Natural killer cell (primary cell): ENCODE data around the gene RPTN. TPM values are rescaled to one million over a fixed set of nuclear protein-coding genes. Genes with fewer than 3 reads are reported as not detected.
"Not testable (repeated sequence)": the region's sequence is repeated elsewhere in the genome, so short reads cannot be mapped to it uniquely, and the experiment has no call there.

Source experiments
- ATAC-seq, 3 donors: fragments of 150-1000 bp in 2 of 3; fragments of 200-7000 bp in 1 of 3; cut with Tn5 transposase; 1 replicate in 1 of 3; 2 replicates in 2 of 3; pipeline ENCODE4 v1.10.0; 2021; ENCODE audit warnings: mild to moderate bottlenecking in 2 of 3, moderate library complexity in 2 of 3
- DNase-seq, 2 donors: peaks; one replicate each; pipeline versions ENCODE4 v3.0.0 to v3.0.0-alpha.2; 2013 to 2021; ENCODE audit warnings: mixed read lengths in 1 of 2
- H3K27ac ChIP-seq: one replicate; pipeline ENCODE4 v1.5.1; 2013; ENCODE audit warnings: mild to moderate bottlenecking, low read length
- H3K27me3 ChIP-seq: one replicate; pipeline ENCODE4 v1.6.1; 2013; ENCODE audit warnings: low read length; ENCODE audit not compliant: control insufficient read depth, insufficient read depth
- H3K36me3 ChIP-seq: one replicate; pipeline ENCODE4 v1.6.1; 2013; ENCODE audit warnings: low read length; ENCODE audit not compliant: control insufficient read depth, insufficient read depth
- H3K4me1 ChIP-seq: one replicate; pipeline ENCODE4 v1.6.1; 2013; ENCODE audit warnings: low read length; ENCODE audit not compliant: control insufficient read depth, insufficient read depth
- H3K4me3 ChIP-seq: one replicate; pipeline ENCODE4 v1.5.1; 2013; ENCODE audit warnings: low read length
- H3K9me3 ChIP-seq: one replicate; pipeline ENCODE4 v1.6.1; 2013; ENCODE audit warnings: low read length; ENCODE audit not compliant: control insufficient read depth, insufficient read depth
- H3K27ac Mint-ChIP-seq, 2 donors: one replicate each; pipeline ENCODE4 v1.8.0; 2022; ENCODE audit warnings: mild to moderate bottlenecking in 2 of 2, mixed read lengths in 2 of 2, moderate library complexity in 1 of 2
- H3K27me3 Mint-ChIP-seq, 2 donors: one replicate each; pipeline ENCODE4 v1.8.0; 2022; ENCODE audit warnings: low read depth in 2 of 2, mixed read lengths in 2 of 2
- H3K36me3 Mint-ChIP-seq: one replicate; pipeline ENCODE4 v1.8.0; 2022; ENCODE audit warnings: mixed read lengths
- H3K4me1 Mint-ChIP-seq, 2 donors: one replicate each; pipeline ENCODE4 v1.8.0; 2022; ENCODE audit warnings: mixed read lengths in 2 of 2
- H3K4me3 Mint-ChIP-seq: one replicate; pipeline ENCODE4 v1.8.0; 2022; ENCODE audit warnings: mild to moderate bottlenecking, moderate library complexity, mixed read lengths
- H3K9me3 Mint-ChIP-seq, 2 donors: one replicate each; pipeline ENCODE4 v1.8.0; 2022; ENCODE audit warnings: mixed read lengths in 2 of 2
- CTCF ChIP-seq: fragments of 200-600 bp; IDR thresholded peaks from one replicate; pipeline ENCODE4 v1.8.0; 2022; ENCODE audit warnings: antibody characterized with exemption
- WGBS: methylation state at CpG from one replicate; pipeline ENCODE4 v1.1.7; 2013; ENCODE audit warnings: missing lambda C conversion rate; ENCODE audit not compliant: insufficient coverage; 5-methylcytosine and 5-hydroxymethylcytosine counted together
- intact Hi-C: fragments of 100-400 bp; cut with micrococcal nuclease; formaldehyde crosslinking; loops from one replicate; pipeline ENCODE4 v1.14.2; 2022
- total RNA-seq, 4 donors: library from RNA; stranded (reverse); fragments of 120-200 nt in 1 of 4; gene quantifications; one replicate each; pipeline versions ENCODE4 v1.2.3 to v1.2.4, GENCODE V29; 2013 to 2022

RPTN gene
- total RNA-seq, 3 donors from 2014 or later (not counting 1 experiment from before 2014, with no cell fraction given): not detected

- Histone ChIP-seq H3K4me1 (no peaks in the 10 kb centered on the region), H3K27ac (no peak overlapping the region), H3K4me3 (no peak overlapping the region), H3K36me3 (no peaks in the 10 kb centered on the region), H3K9me3 (peaks cover 7% of the 10 kb centered on the region), H3K27me3 (peaks cover 3% of the 10 kb centered on the region)
- Mint-ChIP-seq H3K36me3 (peaks cover 5% of the 10 kb centered on the region), H3K9me3 (peaks cover 4 to 6% of the 10 kb centered on the region in 2 donors), H3K27me3 (peaks cover 27 to 35% of the 10 kb centered on the region in 2 donors), H3K4me3 (no peak overlapping the region), H3K27ac (no peak overlapping the region), H3K4me1 (no peaks in the 10 kb centered on the region)
- intact Hi-C loops: no loop called here
- no peak for ATAC-seq
- WGBS: 80% methylated on average over 3 of the region's 3 CpGs
- no peak for DNase-seq
- TF ChIP-seq CTCF: no peak
These were observed 11.0 kb downstream of the RPTN start for GRCh38 chr1:152148051-152148450.

DNA sequence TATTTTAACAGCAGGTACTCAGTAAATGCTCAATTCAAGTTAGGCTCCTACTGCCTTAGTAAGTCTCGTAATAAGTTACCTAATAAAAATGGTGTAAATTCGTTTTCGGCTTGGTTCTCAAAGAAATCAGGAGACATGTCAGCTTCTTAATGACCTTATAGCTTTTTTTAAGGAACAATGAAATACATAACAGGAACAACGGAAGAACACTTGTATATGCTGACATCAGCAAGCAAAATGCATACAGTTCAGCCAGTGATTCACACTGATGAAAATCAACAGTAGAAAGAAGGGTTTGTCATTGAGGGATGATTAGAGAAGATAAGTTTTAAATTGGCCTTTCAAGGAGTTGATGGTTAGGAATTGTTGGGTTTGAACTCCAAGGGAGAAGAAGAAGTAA lies 13.3 kb downstream of the RPTN start:
- 88% methylated on average over 4 of the region's 4 CpGs for WGBS
- peaks cover 4 to 6% of the 10 kb centered on the region in 2 donors for H3K9me3 Mint-ChIP-seq
- H3K36me3 ChIP-seq: no peaks in the 10 kb centered on the region
- H3K27ac Mint-ChIP-seq: no peak overlapping the region
- TF ChIP-seq CTCF: no peak
- no peaks in the 10 kb centered on the region for H3K4me1 Mint-ChIP-seq
- peaks cover 3% of the 10 kb centered on the region for H3K27me3 ChIP-seq
- H3K9me3 ChIP-seq: peaks cover 7% of the 10 kb centered on the region
- H3K36me3 Mint-ChIP-seq: peaks cover 5% of the 10 kb centered on the region
- DNase-seq: no peak
- H3K4me3 Mint-ChIP-seq: no peak overlapping the region
- H3K4me3 ChIP-seq: no peak overlapping the region
- no peak overlapping the region for H3K27ac ChIP-seq
- intact Hi-C loops: no loop called here
- no peak for ATAC-seq
- H3K4me1 ChIP-seq: no peaks in the 10 kb centered on the region
- peaks cover 17 to 30% of the 10 kb centered on the region in 2 donors for H3K27me3 Mint-ChIP-seq

DNA sequence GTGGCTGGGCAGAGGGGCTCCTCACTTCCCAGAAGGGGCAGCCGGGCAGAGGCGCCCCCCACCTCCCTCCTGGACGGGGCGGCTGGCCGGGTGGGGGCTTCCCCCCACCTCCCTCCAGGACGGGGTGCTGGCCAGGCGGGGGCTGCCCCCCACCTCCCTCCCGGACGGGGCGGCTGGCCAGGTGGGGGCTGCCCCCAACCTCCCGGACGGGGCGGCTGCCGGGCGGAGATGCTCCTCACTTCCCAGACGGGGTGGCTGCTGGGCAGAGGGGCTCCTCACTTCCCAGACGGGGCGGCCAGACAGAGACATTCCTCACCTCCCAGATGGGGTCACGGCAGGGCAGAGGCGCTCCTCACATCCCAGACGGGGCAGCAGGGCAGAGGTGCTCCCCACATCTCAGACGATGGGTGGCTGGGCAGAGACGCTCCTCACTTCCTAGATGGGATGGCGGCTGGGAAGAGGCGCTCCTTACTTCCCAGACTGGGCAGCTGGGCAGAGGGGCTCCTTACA lies 14.3 kb downstream of the RPTN start:
- peaks cover 19 to 31% of the 10 kb centered on the region in 2 donors for H3K27me3 Mint-ChIP-seq
- H3K36me3 ChIP-seq, H3K27me3 ChIP-seq, H3K9me3 Mint-ChIP-seq, DNase-seq, H3K4me1 ChIP-seq, H3K9me3 ChIP-seq, H3K27ac Mint-ChIP-seq, H3K4me3 Mint-ChIP-seq, intact Hi-C loops, H3K27ac ChIP-seq, ATAC-seq, H3K36me3 Mint-ChIP-seq, H3K4me1 Mint-ChIP-seq, H3K4me3 ChIP-seq: not testable (repeated sequence)
- 91% methylated on average over 25 of the region's 25 CpGs for WGBS

DNA sequence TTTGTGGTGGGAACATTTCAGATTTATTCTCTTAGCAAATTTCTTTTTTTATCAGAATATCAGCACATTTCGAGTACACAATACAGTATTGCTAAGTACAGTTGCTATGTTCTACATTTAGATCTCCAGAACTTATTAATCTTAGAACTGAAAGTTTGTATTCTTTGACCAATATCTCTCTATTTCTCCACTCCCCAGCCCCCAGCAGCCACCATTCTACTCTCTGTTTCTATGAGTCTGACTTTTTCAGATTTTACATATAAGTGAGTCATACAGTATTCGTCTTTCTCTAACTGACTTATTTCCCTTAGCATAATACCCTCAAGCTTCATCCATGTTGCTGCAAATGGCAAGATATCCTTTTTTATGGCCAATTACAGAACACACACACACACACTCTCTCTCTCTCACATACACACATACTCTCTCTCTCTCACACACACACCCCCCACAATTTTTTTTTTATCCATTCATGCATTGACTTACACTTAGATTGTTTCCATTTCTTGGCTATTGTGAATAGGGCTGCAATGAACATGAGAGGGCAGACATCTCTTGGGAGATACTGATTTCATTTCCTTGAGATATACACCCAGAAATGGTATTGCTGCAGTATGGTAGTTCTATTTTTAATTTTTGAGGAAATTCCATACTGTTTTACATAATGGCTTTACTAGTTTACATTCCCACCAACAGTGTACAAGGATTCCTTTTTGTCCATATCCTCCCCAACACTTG lies 15.7 kb downstream of the RPTN start:
- peaks cover 7% of the 10 kb centered on the region for H3K9me3 ChIP-seq
- no peak overlapping the region for H3K27ac ChIP-seq
- ATAC-seq (no peak), DNase-seq (no peak)
- H3K36me3 ChIP-seq: no peaks in the 10 kb centered on the region
- peaks cover under 1% of the 10 kb centered on the region for H3K36me3 Mint-ChIP-seq
- no peak for TF ChIP-seq CTCF
- 71% methylated on average over 2 of the region's 2 CpGs for WGBS
- H3K4me3 Mint-ChIP-seq: no peak overlapping the region
- no peak overlapping the region for H3K27ac Mint-ChIP-seq
- H3K4me1 ChIP-seq: no peaks in the 10 kb centered on the region
- no peak overlapping the region for H3K4me3 ChIP-seq
- intact Hi-C loops: no loop called here
- H3K4me1 Mint-ChIP-seq: no peaks in the 10 kb centered on the region
- H3K27me3 ChIP-seq: peaks cover 7% of the 10 kb centered on the region
- peaks cover 27 to 37% of the 10 kb centered on the region in 2 donors for H3K27me3 Mint-ChIP-seq
- H3K9me3 Mint-ChIP-seq: peaks cover under 1 to 1% of the 10 kb centered on the region in 2 donors
